Hypothalamus (tissue), 51 donors: ENCODE measurements around the gene KLHL36.

Experiments used
- DNase-seq, 51 donors: peaks; one replicate each; lab custom pipeline; 2025; lab: John Stamatoyannopoulos, UW

Gene KLHL36

GRCh38 chr16:84641643-84642358 is 6.5 kb upstream of the KLHL36 start:
- DNase-seq: no peak

- peak in 3 of 51 donors; percentile 11 to 18 (median 11) for DNase-seq
These were observed 5.1 kb upstream of the KLHL36 start for GRCh38 chr16:84643180-84643583.

- no peak for DNase-seq
These were observed 4.6 kb upstream of the KLHL36 start for GRCh38 chr16:84643674-84644073.

DNA sequence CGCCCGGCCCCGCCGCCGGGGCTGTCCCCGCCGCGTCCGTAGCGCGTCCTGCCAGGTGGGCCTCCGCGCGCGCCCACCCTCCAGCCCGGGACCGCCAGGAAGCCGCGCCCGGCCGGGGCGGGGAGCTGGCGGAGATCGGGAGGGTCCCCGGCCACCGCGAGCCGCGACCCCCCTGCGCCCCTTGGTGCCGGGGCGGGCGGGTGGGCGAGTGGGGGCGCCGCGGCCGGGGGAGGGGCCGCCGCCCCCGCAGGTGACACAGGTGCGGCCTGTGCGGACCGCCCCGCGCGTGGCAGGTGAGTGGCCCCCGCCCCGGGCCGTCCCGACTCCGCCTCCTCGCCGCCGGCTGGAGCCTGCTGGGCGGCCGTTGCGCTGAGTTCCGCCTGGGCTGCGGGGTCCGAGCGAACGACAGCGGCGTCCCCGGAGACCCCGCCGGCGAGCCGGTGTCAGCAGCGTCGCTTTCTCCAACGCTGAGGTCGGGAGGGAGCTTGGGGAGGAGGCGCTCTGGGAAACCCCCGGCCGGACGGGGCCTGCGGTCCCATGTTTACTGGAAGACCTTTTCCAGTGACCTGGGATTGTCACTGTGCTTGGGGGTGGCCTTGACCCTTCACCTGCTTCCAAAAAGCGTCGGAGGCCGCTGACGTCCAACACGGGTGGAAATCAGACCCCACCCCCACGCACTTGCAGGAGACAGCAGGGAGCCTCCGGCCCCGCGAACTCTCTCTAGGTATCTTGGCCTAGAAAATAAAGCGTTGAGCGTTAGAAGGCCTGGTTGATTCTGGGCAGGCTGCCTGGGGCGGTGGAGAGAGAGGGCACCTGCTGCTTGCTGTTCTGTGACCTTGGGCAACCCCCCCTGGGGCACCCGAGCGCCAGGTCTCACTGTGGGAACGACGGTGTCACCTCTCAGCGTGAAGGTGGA is 542 bp downstream of the KLHL36 start:
- DNase-seq: peak in 13 of 51 donors; percentile 4 to 48 (median 20)

DNA sequence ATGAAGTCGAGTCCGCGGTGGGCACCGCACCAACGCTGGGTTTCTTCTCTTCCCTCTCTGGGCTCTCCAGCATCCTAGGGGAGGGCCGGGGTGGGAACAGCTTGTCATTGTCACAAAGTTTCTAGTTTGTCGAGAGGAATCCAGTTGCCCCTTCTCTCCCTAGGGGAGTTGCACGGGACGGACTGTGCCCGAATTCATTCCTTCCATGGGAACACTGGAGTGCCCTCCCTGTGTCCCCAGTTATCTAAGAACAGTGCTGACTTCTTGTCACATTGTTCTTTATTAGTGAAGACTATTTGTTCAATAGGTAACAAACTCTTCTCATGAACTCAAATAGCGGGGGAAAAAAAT is 1.2 kb downstream of the KLHL36 start:
- no peak for DNase-seq

- peak in 1 of 51 donors; percentile 6 for DNase-seq
These were observed 2.0 kb downstream of the KLHL36 start for GRCh38 chr16:84650062-84650991.

DNA sequence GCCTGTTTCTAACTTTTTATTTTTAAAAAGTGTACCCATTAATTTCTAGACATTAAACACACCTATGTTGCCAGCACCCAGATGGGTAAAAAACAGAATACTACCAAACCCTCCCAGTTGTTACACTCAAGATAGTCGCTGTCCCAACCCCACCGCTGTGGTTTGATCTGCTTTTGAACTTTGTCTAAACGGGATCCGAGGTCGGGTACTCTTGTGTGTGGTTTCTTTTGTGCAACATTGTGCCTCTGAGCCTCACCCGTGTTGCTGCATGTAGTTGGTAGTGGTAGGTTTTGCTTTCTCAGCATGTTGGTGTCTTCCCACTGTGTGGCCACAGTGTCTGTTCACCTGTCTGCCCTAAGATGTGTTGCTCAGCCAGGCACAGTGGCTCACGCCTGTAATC is 4.3 kb downstream of the KLHL36 start:
- DNase-seq: no peak

- DNase-seq: no peak
These were observed 5.9 kb downstream of the KLHL36 start for GRCh38 chr16:84654238-84654637.

DNA sequence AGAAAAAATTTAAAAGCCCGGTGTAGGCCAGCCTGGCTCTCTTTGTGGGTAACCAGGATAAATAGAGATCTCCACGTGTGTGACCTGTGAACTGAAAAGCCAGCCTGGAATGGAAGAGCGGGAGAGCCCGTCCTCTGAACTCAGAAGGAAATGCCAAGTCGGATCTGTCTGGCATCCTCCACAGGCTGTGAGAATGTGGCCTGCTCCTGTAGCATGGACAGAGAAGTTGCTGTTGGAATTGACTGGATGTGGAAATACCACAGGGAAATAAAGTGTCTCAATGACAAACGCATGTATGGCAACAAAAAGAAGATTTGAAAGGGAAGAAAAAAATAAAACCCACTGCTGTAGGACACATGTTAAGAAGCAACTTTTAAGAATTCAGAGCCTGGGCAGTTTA is 6.7 kb downstream of the KLHL36 start:
- no peak for DNase-seq

GRCh38 chr16:84656649-84657048 is 8.3 kb downstream of the KLHL36 start:
- no peak for DNase-seq

DNA sequence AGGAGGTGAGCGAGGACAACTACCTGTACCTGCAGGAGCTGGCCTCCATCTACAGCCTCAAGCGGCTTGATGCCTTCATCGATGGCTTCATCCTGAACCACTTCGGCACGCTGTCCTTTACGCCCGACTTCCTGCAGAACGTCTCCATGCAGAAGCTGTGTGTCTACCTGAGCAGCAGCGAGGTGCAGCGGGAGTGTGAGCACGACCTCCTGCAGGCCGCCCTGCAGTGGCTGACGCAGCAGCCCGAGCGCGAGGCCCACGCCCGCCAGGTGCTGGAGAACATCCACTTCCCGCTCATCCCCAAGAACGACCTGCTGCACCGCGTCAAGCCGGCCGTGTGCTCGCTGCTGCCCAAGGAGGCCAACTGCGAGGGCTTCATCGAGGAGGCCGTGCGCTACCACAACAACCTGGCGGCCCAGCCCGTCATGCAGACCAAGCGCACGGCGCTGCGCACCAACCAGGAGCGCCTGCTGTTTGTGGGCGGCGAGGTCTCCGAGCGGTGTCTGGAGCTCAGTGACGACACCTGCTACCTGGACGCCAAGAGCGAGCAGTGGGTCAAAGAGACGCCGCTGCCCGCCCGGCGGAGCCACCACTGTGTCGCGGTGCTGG is 9.0 kb downstream of the KLHL36 start:
- no peak for DNase-seq

GRCh38 chr16:84658690-84659089 is 10.4 kb downstream of the KLHL36 start:
- no peak for DNase-seq

- DNase-seq: no peak
These were observed 11.5 kb downstream of the KLHL36 start for GRCh38 chr16:84659656-84660300.

DNA sequence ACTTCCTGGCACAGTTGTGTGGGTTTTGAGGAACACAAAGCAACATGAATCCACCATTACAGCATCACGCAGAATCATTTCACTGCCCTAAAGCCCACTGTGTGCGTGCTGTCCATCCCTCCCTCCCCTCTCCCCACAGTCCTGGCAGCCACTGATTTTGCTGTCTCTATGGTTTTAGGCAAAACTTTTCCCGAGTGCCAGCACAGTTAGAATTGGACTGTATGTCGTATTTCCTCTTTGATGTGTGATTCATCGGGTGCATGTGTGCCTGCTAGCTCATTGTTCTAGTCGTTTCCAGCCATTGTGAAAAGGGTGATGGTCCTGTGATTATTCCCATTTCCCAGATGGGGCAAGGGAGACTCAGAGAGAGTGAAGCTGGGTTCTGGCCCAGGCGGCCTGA is 12.7 kb downstream of the KLHL36 start:
- DNase-seq: no peak

- no peak for DNase-seq
These were observed 13.2 kb downstream of the KLHL36 start for GRCh38 chr16:84661418-84662060.

DNA sequence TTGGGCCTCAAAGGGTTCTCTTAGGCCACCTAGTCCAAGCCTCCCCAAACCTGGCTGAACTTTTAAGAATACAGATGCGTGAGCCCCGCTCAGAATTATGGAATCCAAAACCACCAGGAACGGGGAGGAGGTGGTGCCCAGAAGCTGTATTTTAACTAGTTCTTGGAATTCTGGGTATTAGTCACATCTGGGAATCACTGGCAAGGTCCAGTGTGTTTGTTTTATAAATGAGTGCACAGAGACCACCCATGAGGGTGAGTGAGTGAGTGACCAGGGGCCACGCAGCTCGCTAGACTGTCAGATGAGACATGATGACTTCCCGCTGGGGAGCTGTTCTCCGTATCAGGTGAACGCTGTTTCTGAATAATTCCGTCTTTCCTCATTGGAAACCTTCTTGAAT is 14.2 kb downstream of the KLHL36 start:
- DNase-seq: no peak

GRCh38 chr16:84663433-84664101 is 15.3 kb downstream of the KLHL36 start:
- DNase-seq: no peak

DNA sequence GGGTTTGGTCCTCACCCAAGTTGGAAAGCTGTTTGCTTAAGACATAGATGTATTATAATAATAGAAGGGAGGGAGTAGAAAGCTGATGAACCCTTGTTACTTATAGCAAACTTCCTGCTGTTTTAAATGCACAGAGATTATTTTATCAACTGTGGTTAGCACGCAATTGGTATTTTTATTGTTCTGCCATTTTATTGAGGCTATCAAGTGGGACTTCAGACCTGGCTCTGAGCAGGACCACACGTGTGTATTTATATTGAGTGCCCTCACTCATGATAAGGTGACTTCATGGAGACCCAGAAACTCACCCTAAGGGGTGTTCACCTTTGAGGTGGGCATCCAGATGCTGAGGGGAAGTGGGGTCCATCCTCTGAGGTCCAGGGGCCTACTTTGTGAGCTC is 17.0 kb downstream of the KLHL36 start:
- DNase-seq: no peak

DNA sequence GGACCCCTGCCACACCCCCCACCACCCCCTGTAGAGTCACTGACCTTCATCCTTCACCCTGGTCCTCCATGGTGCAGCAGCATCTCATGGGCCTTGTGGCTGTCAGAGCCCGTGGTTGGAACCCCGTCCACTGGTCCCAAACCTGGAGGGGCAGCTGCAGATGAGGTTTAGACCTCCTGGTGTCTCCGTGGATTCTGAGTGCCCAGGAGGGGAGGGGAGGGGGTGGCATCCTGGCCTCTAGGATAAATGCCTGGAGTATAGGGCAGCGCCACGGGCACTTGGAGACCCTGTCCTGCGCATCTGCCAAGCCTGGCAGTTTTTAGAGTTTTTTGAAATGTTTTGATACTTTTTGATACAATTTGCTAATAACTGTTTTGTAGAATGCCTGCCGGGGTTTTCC is 17.5 kb downstream of the KLHL36 start:
- DNase-seq: no peak
